Stimulated activated CD4-positive, alpha-beta T cell treated with anti-CD3 and anti-CD28 coated beads, Interleukin-1b, Interleukin-23, amount 100 ng/mL, for 24 hours (primary cell): ENCODE measurements around the gene BDKRB2.

Experiments
- DNase-seq, 4 experiments: peaks; one replicate each; pipeline ENCODE4 v3.0.0-alpha.2; 2020; ENCODE audit warnings: low read depth in 4 of 4, low spot score in 1 of 4

The BDKRB2 gene

DNA sequence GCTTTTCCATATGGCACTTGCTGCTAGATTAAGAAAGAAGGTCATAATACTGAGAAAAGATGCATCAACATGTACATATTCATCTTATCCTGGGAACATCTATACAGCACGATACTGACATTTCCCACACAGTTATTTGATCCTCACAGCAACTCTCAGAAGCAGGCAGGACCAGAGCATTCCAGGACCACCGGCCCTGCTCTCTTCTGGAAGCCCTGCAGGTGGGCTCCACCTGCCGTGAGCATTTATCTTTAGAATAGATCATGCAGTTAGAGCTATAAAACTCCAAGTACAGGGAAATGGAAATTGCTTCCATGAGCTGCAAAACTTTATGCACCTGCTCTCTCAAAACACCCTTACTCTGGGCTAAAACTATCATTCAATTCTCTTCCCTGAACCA is 45.8 kb downstream of the BDKRB2 start:
- no peak for DNase-seq

DNA sequence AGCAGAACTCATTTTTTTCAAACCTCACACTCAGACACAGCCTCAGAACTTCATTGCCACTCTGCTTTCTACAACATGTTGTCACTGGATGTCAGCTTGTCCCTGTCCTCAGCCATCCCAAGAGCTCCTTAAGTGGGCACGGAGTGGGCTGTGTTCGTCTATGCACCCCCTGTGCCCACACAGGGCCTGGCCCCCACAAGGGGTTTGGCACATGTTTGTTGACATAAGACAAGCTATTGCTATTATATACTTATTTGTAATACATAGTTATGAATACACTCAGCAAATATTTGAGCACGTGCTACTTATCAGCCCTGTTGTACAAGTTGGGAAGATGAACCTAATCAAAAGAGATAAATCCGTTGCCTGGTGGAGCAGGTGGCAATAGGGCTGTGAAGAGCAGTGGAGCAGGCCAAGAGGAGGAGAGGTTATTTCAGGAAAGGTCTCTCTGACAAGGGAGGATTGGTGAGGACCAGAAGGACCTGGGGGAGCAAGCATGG is 47.1 kb downstream of the BDKRB2 start:
- no peak for DNase-seq

DNA sequence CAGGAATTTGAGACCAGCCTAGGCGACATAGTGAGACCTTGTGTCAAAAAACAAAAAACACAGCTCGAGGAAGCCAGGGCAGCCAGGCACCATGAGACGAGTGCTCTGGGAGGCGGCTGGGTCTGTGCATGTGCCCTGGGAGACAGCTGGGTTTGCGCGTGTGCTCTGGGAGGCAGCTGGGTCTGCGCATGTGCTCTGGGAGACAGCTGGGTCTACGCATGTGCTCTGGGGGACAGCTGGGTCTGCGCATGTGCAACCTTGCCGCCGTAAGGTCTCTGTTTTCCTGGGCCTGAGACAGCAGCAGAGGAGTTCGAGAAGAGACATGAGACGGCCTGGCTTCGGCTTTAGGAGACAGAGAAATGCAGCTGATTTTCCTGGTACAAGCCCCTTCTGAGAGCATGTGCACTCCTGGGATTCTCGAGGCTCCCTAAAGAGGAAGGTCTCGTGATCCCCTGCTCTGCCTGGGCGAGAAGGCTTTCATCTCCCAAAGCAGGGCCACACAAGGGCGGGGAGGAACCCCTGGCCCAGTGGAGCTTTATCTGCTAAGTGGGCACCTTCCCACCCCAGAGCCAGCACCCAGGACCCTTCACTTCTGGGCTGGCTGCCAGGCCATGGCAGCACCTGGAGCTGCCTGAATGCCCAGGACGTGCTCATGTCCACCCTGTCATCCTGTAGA is 47.8 kb downstream of the BDKRB2 start:
- DNase-seq = no peak

DNA sequence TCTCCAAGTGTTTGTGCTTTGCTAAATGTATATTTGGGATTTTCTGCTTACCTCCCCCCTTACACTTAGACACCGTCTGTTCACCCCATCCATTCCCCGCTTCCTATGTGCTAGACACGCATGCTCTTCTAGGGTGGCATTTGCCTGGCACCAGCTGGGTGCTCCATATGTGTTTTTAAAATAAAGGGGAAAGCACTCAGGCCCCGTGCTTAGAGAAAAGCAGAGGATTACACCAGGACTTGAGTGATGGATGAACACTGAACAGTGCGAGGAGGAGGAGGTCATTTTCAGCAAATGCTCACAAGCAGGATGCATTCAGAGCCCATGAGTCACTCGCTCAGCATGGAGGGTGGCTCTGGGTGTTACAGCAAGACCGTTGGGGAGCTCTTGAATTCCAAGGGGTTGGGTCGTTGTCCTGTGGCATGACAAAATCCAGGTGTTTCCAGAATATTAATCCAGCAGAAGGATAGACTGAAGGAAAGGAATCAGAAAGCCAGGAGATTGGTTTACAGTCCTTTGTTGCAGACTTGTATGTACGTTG is 48.4 kb downstream of the BDKRB2 start:
- no peak for DNase-seq

DNA sequence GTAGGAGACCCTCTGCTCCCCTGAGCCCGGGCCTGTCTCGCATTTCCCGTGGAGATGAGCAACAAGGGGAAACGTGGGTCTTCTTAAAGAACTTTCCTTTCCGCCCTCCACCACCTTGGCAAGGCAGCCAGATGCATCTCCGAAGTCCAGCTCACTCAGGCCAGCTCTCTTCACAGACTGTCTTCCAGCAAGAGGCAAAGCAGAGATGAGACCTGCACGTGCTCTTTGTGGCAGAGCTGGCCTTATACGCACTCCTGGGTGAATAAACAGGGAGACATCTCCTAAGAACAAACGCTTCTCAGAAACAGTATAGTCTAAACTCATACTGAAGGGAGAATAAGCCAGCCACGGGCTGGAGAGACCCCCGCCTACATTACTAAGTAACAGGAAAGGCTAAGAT is 50.0 kb downstream of the BDKRB2 start:
- DNase-seq = no peak

DNA sequence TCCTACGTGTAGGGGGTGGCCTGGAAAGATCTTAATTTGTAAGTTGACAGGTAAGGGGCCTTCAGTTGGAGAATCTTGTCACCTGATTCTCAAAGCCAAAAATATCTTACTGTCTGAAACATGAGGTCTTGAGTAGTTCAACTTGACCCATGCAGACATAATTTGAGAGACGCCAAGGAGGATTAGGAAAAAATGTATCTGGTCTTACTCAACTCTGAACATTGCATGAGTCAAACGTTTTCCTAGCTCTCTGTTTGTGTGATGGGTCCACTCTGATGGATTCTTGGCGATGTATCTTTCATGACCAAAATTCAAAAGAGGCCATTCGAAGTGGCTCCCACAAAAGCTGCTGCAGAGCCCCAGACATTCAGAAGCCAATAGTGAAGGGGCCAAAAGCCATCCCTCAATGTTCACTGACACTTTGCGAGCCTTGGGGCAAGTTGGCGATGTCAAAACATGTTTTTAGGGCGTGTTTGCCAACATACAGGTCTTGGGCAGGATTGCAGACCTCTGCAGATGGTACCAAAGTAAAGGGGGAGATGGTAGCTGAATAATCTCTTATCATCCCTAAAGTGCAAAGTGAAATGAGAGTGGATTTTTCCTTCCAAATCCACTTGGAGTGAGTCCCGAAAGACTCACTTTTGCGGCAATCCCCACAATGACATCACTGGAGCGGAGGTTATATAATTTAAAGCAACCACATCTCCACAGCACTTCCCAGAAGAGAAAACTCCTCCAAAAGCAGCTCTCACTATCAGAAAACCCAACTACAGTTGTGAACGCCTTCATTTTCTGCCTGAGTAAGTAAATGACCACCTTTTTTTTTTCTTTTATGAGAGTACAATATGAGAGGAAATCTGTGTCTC is 51.1 kb downstream of the BDKRB2 start, which contains the start of gene BDKRB1:
Gene BDKRB1 (plus strand): TSS at position 710 of the 866 bp plus-strand sequence. CDS start 7,473 bp downstream, outside the sequence.
- DNase-seq = no peak

DNA sequence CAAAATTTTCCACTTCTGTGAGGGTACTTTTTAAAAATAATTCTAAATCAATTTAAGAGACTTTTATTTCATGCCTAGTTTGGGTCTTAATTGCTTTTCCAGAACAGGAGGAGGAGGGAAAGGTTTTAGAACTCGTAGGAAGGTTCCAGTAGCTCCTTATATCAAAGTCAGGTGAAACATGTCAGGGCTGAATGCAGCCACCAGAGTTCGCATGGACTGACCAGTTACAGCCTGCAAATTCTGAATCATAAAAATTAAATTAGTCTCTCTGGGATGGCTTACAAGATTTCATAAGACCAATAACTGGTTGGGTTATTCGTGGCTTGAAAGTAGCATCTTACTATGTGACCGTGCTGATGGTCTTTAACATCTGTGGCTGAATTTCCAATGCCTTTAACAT is 51.8 kb downstream of the BDKRB2 start:
- no peak for DNase-seq

DNA sequence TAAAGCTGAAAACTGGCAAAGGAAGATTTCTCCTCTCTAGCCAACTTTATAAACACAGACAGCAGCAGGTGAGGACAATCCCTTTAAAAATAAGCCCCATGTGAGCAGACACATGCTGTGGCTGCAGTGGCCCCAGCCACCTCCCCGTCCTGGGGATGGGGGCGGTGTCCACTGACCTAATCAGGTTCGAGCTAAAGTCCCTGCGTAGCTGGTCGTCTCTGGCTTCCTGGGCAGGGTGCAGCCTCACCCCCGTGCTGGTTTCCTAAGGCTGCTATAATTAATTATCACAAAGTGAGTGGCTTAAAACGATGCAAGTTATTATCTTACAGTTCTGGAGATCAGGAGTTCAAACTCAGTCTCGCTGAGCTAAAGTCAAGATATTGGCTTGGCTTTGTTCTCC is 52.4 kb downstream of the BDKRB2 start:
- DNase-seq = no peak

DNA sequence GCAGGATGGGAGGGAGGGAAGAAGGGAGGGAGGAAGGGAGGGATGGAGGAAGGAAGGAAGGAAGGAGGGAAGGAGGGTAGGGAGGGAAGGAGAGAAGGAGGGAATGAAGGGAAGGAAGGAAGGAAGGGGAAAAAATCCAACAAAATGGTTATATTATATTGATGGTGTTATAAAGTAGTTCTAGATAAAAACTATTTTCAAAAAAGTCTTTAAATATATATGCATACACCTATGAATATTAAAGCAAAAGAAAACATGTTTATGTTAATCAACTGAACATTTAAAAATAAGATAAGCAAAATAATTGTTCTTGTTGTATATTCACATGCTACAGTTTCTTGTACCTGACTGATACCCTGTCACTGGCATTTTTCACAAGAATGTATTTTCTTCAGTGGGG is 53.3 kb downstream of the BDKRB2 start:
- DNase-seq = no peak

DNA sequence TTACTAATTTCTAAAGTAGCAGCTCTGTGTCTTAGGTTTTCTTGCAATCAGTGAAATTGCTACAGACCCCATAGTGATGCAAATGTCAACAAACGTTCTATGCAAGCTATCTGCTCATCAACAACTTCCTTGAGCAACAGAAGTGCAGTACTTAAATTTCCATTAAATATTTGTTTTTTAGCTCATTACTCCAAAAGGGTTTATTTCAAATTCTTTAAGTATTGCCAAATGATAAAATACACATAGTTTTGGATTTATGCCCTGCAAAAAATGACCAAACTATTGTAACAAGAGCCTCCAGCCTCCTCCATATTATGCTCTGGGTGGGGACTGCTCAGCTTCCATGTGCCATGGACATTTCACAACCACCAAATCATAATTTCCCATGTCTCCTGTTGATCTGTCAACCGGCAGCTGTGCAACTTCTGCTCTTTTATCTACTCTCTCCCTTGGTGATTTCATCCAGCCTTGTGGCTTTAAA is 55.7 kb downstream of the BDKRB2 start:
- no peak for DNase-seq

DNA sequence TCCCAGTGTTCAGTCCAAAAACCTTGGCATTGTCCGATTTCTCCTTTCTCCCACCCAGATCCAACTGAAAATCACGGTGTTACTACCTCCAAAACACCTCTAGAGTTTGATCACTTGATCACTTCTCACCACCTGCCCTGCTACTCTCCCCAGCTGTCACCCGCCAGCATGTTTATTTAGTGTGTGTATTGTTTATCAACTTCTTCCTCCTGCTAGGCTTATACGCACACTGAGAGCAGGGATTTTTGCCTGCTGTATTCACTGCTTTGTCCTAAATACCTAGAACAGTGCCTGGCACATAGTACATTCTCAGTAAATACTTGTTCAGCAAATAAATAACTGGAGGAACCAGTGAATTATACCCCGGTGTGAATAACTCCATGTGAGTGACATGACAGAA is 56.4 kb downstream of the BDKRB2 start:
- DNase-seq = no peak

DNA sequence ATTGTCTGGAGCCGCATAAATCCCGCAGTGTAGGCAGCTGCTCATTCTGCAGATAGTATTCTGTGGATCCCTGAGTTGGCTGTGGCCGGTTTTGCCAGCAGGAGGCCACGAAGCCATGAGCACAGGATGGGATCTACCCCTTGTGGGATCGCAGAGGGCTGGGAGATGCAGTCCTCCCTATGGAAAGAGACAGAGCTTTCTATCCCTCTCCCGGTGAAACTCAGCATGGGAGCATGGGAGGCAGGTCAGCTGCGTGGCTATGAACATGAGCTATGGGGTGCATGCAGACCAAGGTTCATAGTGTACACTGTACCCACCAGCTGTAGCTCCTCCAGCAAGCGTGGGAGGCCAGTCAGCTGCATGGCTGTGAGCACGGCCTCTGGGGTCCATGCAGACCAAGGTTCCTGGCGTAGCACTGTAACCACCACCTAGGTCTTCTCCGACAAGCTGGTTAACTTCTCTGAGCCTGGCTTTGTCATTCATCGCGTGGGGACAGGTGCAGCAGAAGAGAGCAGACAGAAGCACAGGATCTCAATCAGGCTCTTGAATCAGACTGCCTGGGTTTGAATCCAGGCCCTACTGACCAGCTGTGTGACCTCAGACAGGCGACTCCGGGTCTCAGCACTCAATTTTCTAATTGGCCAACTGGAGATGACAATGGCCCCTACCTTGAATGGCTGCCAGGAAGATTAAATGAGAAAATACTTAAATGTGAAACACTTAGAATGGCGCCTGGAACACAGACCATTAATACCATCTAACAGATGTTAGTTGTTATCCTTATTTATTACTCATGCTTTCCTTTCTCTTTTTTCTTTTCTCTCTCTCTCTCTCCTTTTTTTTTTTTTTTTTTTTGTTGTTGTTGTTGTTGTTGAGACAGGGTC is 57.4 kb downstream of the BDKRB2 start:
- DNase-seq = no peak

DNA sequence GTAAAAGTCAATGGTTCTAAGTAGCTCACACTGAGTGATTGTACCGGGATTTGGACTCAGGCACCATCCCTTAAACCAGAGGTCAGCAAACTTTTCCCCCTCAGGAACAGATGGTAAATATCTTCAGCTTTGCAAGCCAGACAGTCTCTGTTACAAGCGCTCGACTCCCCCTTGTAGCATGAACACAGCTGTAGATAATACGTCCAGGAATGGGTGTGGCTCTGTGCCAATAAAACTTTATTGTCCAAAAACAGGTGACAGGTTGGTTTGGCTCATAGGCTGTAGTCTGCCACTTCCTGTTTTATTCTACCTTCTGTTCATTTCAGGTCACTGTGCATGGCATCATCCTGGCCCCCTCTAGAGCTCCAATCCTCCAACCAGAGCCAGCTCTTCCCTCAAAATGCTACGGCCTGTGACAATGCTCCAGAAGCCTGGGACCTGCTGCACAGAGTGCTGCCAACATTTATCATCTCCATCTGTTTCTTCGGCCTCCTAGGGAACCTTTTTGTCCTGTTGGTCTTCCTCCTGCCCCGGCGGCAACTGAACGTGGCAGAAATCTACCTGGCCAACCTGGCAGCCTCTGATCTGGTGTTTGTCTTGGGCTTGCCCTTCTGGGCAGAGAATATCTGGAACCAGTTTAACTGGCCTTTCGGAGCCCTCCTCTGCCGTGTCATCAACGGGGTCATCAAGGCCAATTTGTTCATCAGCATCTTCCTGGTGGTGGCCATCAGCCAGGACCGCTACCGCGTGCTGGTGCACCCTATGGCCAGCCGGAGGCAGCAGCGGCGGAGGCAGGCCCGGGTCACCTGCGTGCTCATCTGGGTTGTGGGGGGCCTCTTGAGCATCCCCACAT is 58.9 kb downstream of the BDKRB2 start:
- no peak for DNase-seq

DNA sequence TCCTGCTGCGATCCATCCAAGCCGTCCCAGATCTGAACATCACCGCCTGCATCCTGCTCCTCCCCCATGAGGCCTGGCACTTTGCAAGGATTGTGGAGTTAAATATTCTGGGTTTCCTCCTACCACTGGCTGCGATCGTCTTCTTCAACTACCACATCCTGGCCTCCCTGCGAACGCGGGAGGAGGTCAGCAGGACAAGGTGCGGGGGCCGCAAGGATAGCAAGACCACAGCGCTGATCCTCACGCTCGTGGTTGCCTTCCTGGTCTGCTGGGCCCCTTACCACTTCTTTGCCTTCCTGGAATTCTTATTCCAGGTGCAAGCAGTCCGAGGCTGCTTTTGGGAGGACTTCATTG is 59.5 kb downstream of the BDKRB2 start:
- DNase-seq = no peak

DNA sequence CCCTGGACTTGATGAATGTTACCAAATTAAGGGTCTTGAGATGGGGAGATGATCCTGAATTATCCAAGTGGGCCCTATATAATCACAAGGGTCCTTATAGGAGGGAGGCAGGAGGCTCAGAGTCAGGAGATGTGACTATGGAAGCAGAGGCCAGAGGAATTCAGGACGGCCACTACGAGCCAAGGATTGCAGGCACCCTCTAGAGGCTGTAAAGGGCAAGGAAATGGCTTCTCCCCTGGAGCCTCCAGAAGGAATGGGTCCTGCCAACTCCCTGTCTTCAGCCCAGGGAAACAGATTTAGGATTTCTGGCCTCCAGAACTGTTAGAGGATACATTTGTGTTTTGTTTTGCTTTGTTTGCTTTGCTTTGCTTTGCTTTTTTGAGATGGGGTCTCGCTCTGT is 60.2 kb downstream of the BDKRB2 start:
- DNase-seq = no peak

DNA sequence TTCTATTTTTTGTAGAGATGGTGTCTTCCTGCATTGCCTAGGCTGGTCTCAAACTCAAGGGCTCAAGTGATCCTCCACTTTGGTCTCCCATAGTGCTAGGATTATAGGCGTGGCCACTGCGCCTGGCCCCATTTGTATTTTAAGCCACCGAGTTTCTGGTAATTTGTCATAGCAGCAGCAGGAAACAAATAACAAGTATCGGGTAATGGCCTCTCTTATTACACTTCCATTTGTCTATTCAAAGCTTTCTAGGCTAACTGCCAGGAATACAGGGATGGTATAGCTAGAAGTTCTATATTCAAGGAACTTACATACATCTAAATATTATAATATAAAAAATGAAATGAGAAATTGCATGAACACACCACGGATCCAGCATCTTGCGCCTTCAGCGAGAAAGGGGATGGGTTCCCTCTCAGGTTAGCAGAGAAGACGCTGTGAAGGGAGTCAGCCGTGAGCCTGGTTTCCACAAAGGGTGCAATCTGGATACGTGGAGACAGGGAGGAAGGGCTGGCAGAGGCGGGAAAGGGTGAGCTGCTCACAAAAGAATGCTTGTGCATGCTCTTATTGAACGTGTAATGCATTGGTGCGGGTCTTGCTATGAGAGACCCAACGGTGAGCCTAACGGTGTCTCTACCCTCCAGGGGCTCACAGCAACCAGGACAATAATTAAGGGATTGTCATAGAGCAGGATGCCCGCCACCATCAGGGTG is 60.9 kb downstream of the BDKRB2 start:
- no peak for DNase-seq

DNA sequence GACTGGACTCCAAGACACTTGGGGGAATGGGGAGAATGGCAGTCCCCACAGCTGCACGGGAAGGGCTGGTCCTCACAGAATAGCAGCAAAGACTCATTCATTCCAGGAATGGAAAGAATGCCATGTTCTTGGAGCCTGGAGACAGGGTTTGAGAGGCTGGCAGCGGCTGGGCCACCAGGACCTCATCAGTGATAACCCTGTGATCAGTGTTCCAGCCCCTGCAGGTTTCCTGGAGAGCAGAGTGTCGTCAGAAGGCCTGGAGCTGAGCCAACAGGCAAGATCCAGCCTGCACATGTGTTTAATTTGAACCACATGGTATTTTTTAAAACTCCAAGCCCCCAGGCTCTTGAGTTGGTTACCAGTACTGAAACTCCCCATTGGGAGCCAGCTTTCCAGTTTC is 62.7 kb downstream of the BDKRB2 start:
- no peak for DNase-seq

DNA sequence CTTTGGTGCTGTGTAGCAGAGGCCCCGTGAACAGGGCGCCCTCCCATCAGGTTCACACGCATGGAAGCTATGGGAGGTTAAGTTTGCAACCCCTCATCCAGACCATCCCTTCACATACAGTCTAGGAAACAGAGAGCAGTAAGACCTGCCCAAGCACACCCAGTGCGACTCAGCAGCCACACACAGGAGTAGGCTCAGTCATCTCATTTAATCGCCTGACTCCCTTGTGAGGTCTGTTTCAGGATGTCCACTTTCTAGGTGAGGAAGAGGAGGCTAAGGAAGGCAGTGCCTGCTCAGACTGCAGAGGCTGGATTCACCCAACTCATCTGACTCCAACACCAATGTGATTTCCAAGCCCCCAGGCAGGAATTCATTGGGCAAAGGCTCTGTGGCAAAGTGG is 63.3 kb downstream of the BDKRB2 start:
- no peak for DNase-seq
